Pulmonary artery endothelial cell (primary cell): ENCODE results near the gene TXNDC8. TPM values are rescaled to one million over a fixed set of nuclear protein-coding genes. Genes with fewer than 3 reads are reported as not detected.

Source experiments
- total RNA-seq: library from RNA; depleted of rRNA; stranded (reverse); fragments of >200 nt; gene quantifications from 2 replicates; pipeline ENCODE4 v1.2.3, GENCODE V29; 2014

The TXNDC8 gene
- total RNA-seq, 1 donor from 2014 or later = not detected

Other genes starting within 250 kb of the TXNDC8 start
- gene C9orf152, start 129.7 kb downstream of the TXNDC8 start, total RNA-seq = not detected in 2 replicates
- gene TXN, start 81.4 kb downstream of the TXNDC8 start, total RNA-seq = 273 and 296 TPM in 2 replicates
- 0.20 and 0.46 TPM in 2 replicates for gene SVEP1, start 241.9 kb upstream of the TXNDC8 start, total RNA-seq